WTC11 (cell line): Measurements from ENCODE around the gene NDUFB10. TPM values are rescaled to one million over a fixed set of nuclear protein-coding genes. Genes with fewer than 3 reads are reported as not detected.

Experiments used
- ATAC-seq: fragments of 200-7000 bp; cut with Tn5 transposase; 2 replicates; pipeline ENCODE4 v1.10.0; 2021; ENCODE audit warnings: mild to moderate bottlenecking, moderate library complexity
- CTCF ChIA-PET: fragments of 300-600 bp; sonication (Branson Sonifier 250); formaldehyde crosslinking; loops from one replicate; lab custom pipeline; 2021; ENCODE audit warnings: antibody characterized with exemption; lab: Charles Lee
- POLR2A ChIA-PET: fragments of 350-600 bp; sonication (Branson Sonifier 250); formaldehyde crosslinking; loops from one replicate; lab custom pipeline; 2021; ENCODE audit warnings: antibody characterized with exemption; lab: Charles Lee
- DNase-seq: peaks from one replicate; pipeline ENCODE4 v3.0.0; 2021; ENCODE audit warnings: low spot score
- H3K27ac Mint-ChIP-seq: 2 replicates; pipeline ENCODE4 v1.8.0; 2021; ENCODE audit warnings: mixed read lengths
- H3K27me3 Mint-ChIP-seq: 2 replicates; pipeline ENCODE4 v1.8.0; 2021; ENCODE audit warnings: low read depth, mild to moderate bottlenecking, moderate library complexity, mixed read lengths
- H3K36me3 Mint-ChIP-seq: 2 replicates; pipeline ENCODE4 v1.8.0; 2021; ENCODE audit warnings: mixed read lengths
- H3K4me1 Mint-ChIP-seq: 2 replicates; pipeline ENCODE4 v1.8.0; 2022; ENCODE audit warnings: mixed read lengths
- H3K4me3 Mint-ChIP-seq: 2 replicates; pipeline ENCODE4 v1.8.0; 2021; ENCODE audit warnings: mild to moderate bottlenecking, moderate library complexity, mixed read lengths
- H3K9me3 Mint-ChIP-seq: 2 replicates; pipeline ENCODE4 v1.8.0; 2021; ENCODE audit warnings: mixed read lengths
- ATF3 ChIP-seq: sonication (generic); formaldehyde crosslinking; conservative IDR thresholded peaks from 2 replicates; pipeline ENCODE4 v1.8.1; 2022; ENCODE audit warnings: mild to moderate bottlenecking, missing genetic modification reagents
- ATF6 ChIP-seq: sonication (generic); formaldehyde crosslinking; IDR thresholded peaks from 2 replicates; pipeline ENCODE4 v1.8.1; 2023; ENCODE audit warnings: mild to moderate bottlenecking, missing genetic modification reagents
- CDX4 ChIP-seq: fragments of 250-450 bp; sonication (Bioruptor Pico); IDR thresholded peaks from 2 replicates; pipeline ENCODE4 v1.9.0; 2021; ENCODE audit warnings: moderate library complexity, mild to moderate bottlenecking, inconsistent platforms, borderline replicate concordance
- EMX1 ChIP-seq: fragments of 250-450 bp; sonication (Bioruptor Pico); IDR thresholded peaks from 2 replicates; pipeline ENCODE4 v1.8.0; 2021; ENCODE audit warnings: mild to moderate bottlenecking
- ERG ChIP-seq: fragments of 250-450 bp; sonication (Bioruptor Pico); IDR thresholded peaks from 2 replicates; pipeline ENCODE4 v1.8.0; 2021; ENCODE audit warnings: mild to moderate bottlenecking
- ETV6 ChIP-seq: sonication (generic); formaldehyde crosslinking; IDR thresholded peaks from 2 replicates; pipeline ENCODE4 v1.8.1; 2022; ENCODE audit warnings: mild to moderate bottlenecking, missing genetic modification reagents
- FOXK1 ChIP-seq: sonication (generic); formaldehyde crosslinking; IDR thresholded peaks from 2 replicates; pipeline ENCODE4 v1.8.0; 2022; ENCODE audit warnings: mild to moderate bottlenecking, moderate library complexity, missing genetic modification reagents
- FOXP4 ChIP-seq: sonication (generic); formaldehyde crosslinking; IDR thresholded peaks from 2 replicates; pipeline ENCODE4 v1.8.0; 2022; ENCODE audit warnings: mild to moderate bottlenecking, missing genetic modification reagents
- HMGA2 ChIP-seq: fragments of 250-450 bp; sonication (Bioruptor Pico); IDR thresholded peaks from 2 replicates; pipeline ENCODE4 v1.4.0; 2021; ENCODE audit warnings: mild to moderate bottlenecking, moderate library complexity
- IRF1 ChIP-seq: sonication (generic); formaldehyde crosslinking; IDR thresholded peaks from 2 replicates; pipeline ENCODE4 v1.8.0; 2023; ENCODE audit warnings: missing genetic modification reagents
- MAX ChIP-seq: sonication (generic); formaldehyde crosslinking; IDR thresholded peaks from 2 replicates; pipeline ENCODE4 v1.8.0; 2022; ENCODE audit warnings: mild to moderate bottlenecking, missing genetic modification reagents
- MXD4 ChIP-seq: fragments of 250-450 bp; sonication (Bioruptor Pico); IDR thresholded peaks from 2 replicates; pipeline ENCODE4 v1.8.0; 2021; ENCODE audit warnings: mild to moderate bottlenecking, moderate library complexity, borderline replicate concordance
- NR3C1 ChIP-seq: sonication (generic); formaldehyde crosslinking; conservative IDR thresholded peaks from 2 replicates; pipeline ENCODE4 v1.8.1; 2023; ENCODE audit warnings: low read depth, mild to moderate bottlenecking, missing genetic modification reagents
- SMAD3 ChIP-seq: sonication (generic); formaldehyde crosslinking; IDR thresholded peaks from 2 replicates; pipeline ENCODE4 v1.8.0; 2022; ENCODE audit warnings: missing genetic modification reagents, mild to moderate bottlenecking, borderline replicate concordance
- TCF7 ChIP-seq: sonication (generic); formaldehyde crosslinking; IDR thresholded peaks from 2 replicates; pipeline ENCODE4 v1.8.0; 2022; ENCODE audit warnings: mild to moderate bottlenecking, low read depth, missing genetic modification reagents, moderate library complexity
- ZNF121 ChIP-seq: sonication (generic); formaldehyde crosslinking; IDR thresholded peaks from 2 replicates; pipeline ENCODE4 v1.8.0; 2023; ENCODE audit warnings: missing genetic modification reagents
- ZNF232 ChIP-seq: sonication (generic); formaldehyde crosslinking; IDR thresholded peaks from 2 replicates; pipeline ENCODE4 v1.8.0; 2022; ENCODE audit warnings: mild to moderate bottlenecking, missing genetic modification reagents
- ZNF281 ChIP-seq: sonication (generic); formaldehyde crosslinking; IDR thresholded peaks from 2 replicates; pipeline ENCODE4 v1.8.0; 2023; ENCODE audit warnings: mild to moderate bottlenecking, missing genetic modification reagents
- ZNF416 ChIP-seq: fragments of 250-450 bp; sonication (Bioruptor Pico); IDR thresholded peaks from 2 replicates; pipeline ENCODE4 v1.9.0; 2021; ENCODE audit warnings: mild to moderate bottlenecking, inconsistent platforms
- ZNF423 ChIP-seq: fragments of 250-450 bp; sonication (Bioruptor Pico); IDR thresholded peaks from 2 replicates; pipeline ENCODE4 v2.1.2; 2022; ENCODE audit warnings: mild to moderate bottlenecking, moderate library complexity
- ZNF671 ChIP-seq: fragments of 250-450 bp; sonication (Bioruptor Pico); IDR thresholded peaks from 2 replicates; pipeline ENCODE4 v1.8.0; 2021; ENCODE audit warnings: mild to moderate bottlenecking
- total RNA-seq: library from RNA; stranded (reverse); gene quantifications from 3 replicates; pipeline ENCODE4 v1.2.3, GENCODE V29; 2021

The NDUFB10 gene
- total RNA-seq, 1 experiment from 2014 or later, result 228 TPM

GRCh38 chr16:1998852-1999801 lies 39.8 kb downstream of the NDUFB10 start:
- POLR2A ChIA-PET, result no interaction called here
- TF ChIP-seq ZNF121 (no peak), FOXK1 (CRISPR knock-in tag) (no peak), CDX4 (CRISPR knock-in tag) (no peak), ETV6 (CRISPR knock-in tag) (no peak), SMAD3 (CRISPR knock-in tag) (no peak), ZNF671 (CRISPR knock-in tag) (no peak), MAX (CRISPR knock-in tag) (no peak), ZNF281 (CRISPR knock-in tag) (no peak), EMX1 (CRISPR knock-in tag) (no peak)
- CTCF ChIA-PET, result interaction anchor here (0.5 to 1.1 kb wide), 3 partner anchors 17 to 139 kb away, joined by 3 read pairs; no protein-coding TSS in a partner anchor
- no peak for ATAC-seq
- H3K36me3 Mint-ChIP-seq, result peaks cover 24% of the 10 kb centered on the region
- no peak overlapping the region for H3K27ac Mint-ChIP-seq
- H3K9me3 Mint-ChIP-seq, result no peaks in the 10 kb centered on the region
- H3K4me3 Mint-ChIP-seq, result no peak overlapping the region
- no peaks in the 10 kb centered on the region for H3K27me3 Mint-ChIP-seq
- no peak for DNase-seq
- no peaks in the 10 kb centered on the region for H3K4me1 Mint-ChIP-seq

- ChIA-PET CTCF (interaction anchor here (1.0 to 1.1 kb wide), 3 partner anchors 9 to 28 kb away, joined by 3 read pairs; no protein-coding TSS in a partner anchor), POLR2A (no interaction called here)
- no peaks in the 10 kb centered on the region for H3K27me3 Mint-ChIP-seq
- no peak overlapping the region for H3K27ac Mint-ChIP-seq
- H3K36me3 Mint-ChIP-seq, result peaks cover 24% of the 10 kb centered on the region
- ATAC-seq, result no peak
- H3K4me1 Mint-ChIP-seq, result peaks cover 6% of the 10 kb centered on the region
- H3K4me3 Mint-ChIP-seq, result no peak overlapping the region
- DNase-seq, result no peak
- TF ChIP-seq NR3C1 (CRISPR knock-in tag), result no peak
- TF ChIP-seq ATF3 (CRISPR knock-in tag), result no peak
- no peak for TF ChIP-seq ERG (CRISPR knock-in tag)
- no peak for TF ChIP-seq CDX4 (CRISPR knock-in tag)
- no peak for TF ChIP-seq MXD4 (CRISPR knock-in tag)
- TF ChIP-seq IRF1 (CRISPR knock-in tag), result no peak
- no peak for TF ChIP-seq ATF6
- no peak for TF ChIP-seq ZNF232 (CRISPR knock-in tag)
- no peak for TF ChIP-seq FOXP4 (CRISPR knock-in tag)
- no peak for TF ChIP-seq ZNF671 (CRISPR knock-in tag)
- no peak for TF ChIP-seq ZNF416
- TF ChIP-seq ZNF423, result no peak
- no peak for TF ChIP-seq TCF7
- no peak for TF ChIP-seq HMGA2
- no peak for TF ChIP-seq EMX1 (CRISPR knock-in tag)
- H3K9me3 Mint-ChIP-seq, result no peaks in the 10 kb centered on the region
These were observed 40.7 kb downstream of the NDUFB10 start for GRCh38 chr16:1999866-2000514.
